ENCODE results near the gene QKI.

Gene QKI

GRCh38 chr6:163409712-163410111 lies 4.8 kb upstream of the QKI start:
- no peaks in the 10 kb centered on the region for H3K36me3 ChIP-seq (ENCODE audit: control insufficient read depth, insufficient read depth, low read length)
- no peak overlapping the region for H3K4me3 ChIP-seq (ENCODE audit: low read depth, low read length)
- TF ChIP-seq CTCF (IDR thresholded peaks at IDR 0.05): no peak
- H3K27ac ChIP-seq: no peak overlapping the region
- no peak overlapping the region for H3K4me2 ChIP-seq (ENCODE audit: low read length)
- H3K79me2 ChIP-seq: no peaks in the 10 kb centered on the region
- H3K9ac ChIP-seq: no peak overlapping the region
- H2AFZ ChIP-seq: no peak overlapping the region
- peaks cover 3% of the 10 kb centered on the region for H3K4me1 ChIP-seq
- no peaks in the 10 kb centered on the region for H3K9me3 ChIP-seq (ENCODE audit: control insufficient read depth, low read length)
- H3K27me3 ChIP-seq (ENCODE audit: control insufficient read depth, insufficient read depth, low read length): no peaks in the 10 kb centered on the region

- Histone ChIP-seq H3K27me3 (ENCODE audit: control insufficient read depth, insufficient read depth, low read length) (no peaks in the 10 kb centered on the region), H2AFZ (no peak overlapping the region), H3K36me3 (ENCODE audit: control insufficient read depth, insufficient read depth, low read length) (no peaks in the 10 kb centered on the region), H3K27ac (peak overlapping the region; percentile 83), H3K4me3 (ENCODE audit: low read depth, low read length) (peak overlapping the region; percentile 70), H3K9ac (no peak overlapping the region), H3K79me2 (peaks cover 5% of the 10 kb centered on the region), H3K4me1 (peaks cover 7% of the 10 kb centered on the region), H3K4me2 (ENCODE audit: low read length) (peak overlapping the region; percentile 74), H3K9me3 (ENCODE audit: control insufficient read depth, low read length) (no peaks in the 10 kb centered on the region)
- no peak for TF ChIP-seq CTCF (IDR thresholded peaks at IDR 0.05)
Measured at GRCh38 chr6:163412341-163412740, 2.2 kb upstream of the QKI start.

- H3K27ac ChIP-seq: peak overlapping the region; percentile 83
Measured at GRCh38 chr6:163412801-163413344, 1.6 kb upstream of the QKI start.

GRCh38 chr6:163413345-163414116 lies 987 bp upstream of the QKI start:
- Histone ChIP-seq H3K9me3 (ENCODE audit: control insufficient read depth, low read length) (no peaks in the 10 kb centered on the region), H3K4me3 (ENCODE audit: low read depth, low read length) (peak overlapping the region; percentile 70), H3K4me2 (ENCODE audit: low read length) (peak overlapping the region; percentile 74), H3K9ac (peak overlapping the region; percentile 6), H3K79me2 (peaks cover 9% of the 10 kb centered on the region), H3K4me1 (peaks cover 11% of the 10 kb centered on the region), H3K36me3 (ENCODE audit: control insufficient read depth, insufficient read depth, low read length) (no peaks in the 10 kb centered on the region), H3K27ac (peak overlapping the region; percentile 83), H3K27me3 (ENCODE audit: control insufficient read depth, insufficient read depth, low read length) (no peaks in the 10 kb centered on the region), H2AFZ (peak overlapping the region; percentile 90)
- no peak for TF ChIP-seq CTCF (IDR thresholded peaks at IDR 0.05)

More at GRCh38 chr6:163412801-163413344, 1.6 kb upstream of the QKI start:
- Histone ChIP-seq H2AFZ (peak overlapping the region; percentile 90), H3K4me1 (peaks cover 11% of the 10 kb centered on the region), H3K9ac (peak overlapping the region; percentile 6), H3K79me2 (peaks cover 9% of the 10 kb centered on the region), H3K27me3 (ENCODE audit: control insufficient read depth, insufficient read depth, low read length) (no peaks in the 10 kb centered on the region), H3K4me2 (ENCODE audit: low read length) (peak overlapping the region; percentile 74), H3K4me3 (ENCODE audit: low read depth, low read length) (peak overlapping the region; percentile 70), H3K36me3 (ENCODE audit: control insufficient read depth, insufficient read depth, low read length) (no peaks in the 10 kb centered on the region), H3K9me3 (ENCODE audit: control insufficient read depth, low read length) (no peaks in the 10 kb centered on the region)
- TF ChIP-seq CTCF (IDR thresholded peaks at IDR 0.05): no peak

All from parathyroid adenoma (tissue), 2 donors.